Ishikawa (cell line): Measurements from ENCODE around the gene RASGRP2.
A peak's percentile ranks its signal among the peaks of the same experiment; 100 is the strongest.

Experiments used
- CEBPB ChIP-seq: IDR thresholded peaks from 2 replicates; pipeline ENCODE4 v1.6.1; 2012
- CREB1 ChIP-seq: IDR thresholded peaks from 2 replicates; pipeline ENCODE4 v1.6.1; 2012; ENCODE audit warnings: low read depth
- EGR1 ChIP-seq: IDR thresholded peaks from 2 replicates; pipeline ENCODE4 v1.6.1; 2012
- EP300 ChIP-seq: IDR thresholded peaks from 2 replicates; pipeline ENCODE4 v1.6.1; 2012; ENCODE audit warnings: borderline replicate concordance
- FOXM1 ChIP-seq: IDR thresholded peaks from 2 replicates; pipeline ENCODE4 v1.6.1; 2012; ENCODE audit warnings: low read depth, borderline replicate concordance
- MAX ChIP-seq: IDR thresholded peaks from 2 replicates; pipeline ENCODE4 v1.6.1; 2012
- NFIC ChIP-seq: IDR thresholded peaks from 2 replicates; pipeline ENCODE4 v1.6.1; 2012
- RAD21 ChIP-seq: IDR thresholded peaks from 2 replicates; pipeline ENCODE4 v1.6.1; 2012; ENCODE audit warnings: low read depth
- REST ChIP-seq: IDR thresholded peaks from 2 replicates; pipeline ENCODE4 v1.6.1; 2012; ENCODE audit warnings: low read depth, mild to moderate bottlenecking
- TAF1 ChIP-seq: IDR thresholded peaks from 2 replicates; pipeline ENCODE4 v1.6.1; 2012; ENCODE audit warnings: low read depth, mild to moderate bottlenecking
- TCF12 ChIP-seq: IDR thresholded peaks from 2 replicates; pipeline ENCODE4 v1.6.1; 2012; ENCODE audit warnings: low read depth
- TEAD4 ChIP-seq: IDR thresholded peaks from 2 replicates; pipeline ENCODE4 v1.6.1; 2012
- USF1 ChIP-seq: IDR thresholded peaks from 2 replicates; pipeline ENCODE4 v1.6.1; 2012
- YY1 ChIP-seq: IDR thresholded peaks from 2 replicates; pipeline ENCODE4 v1.6.1; 2012; ENCODE audit warnings: low read depth
- ZBTB7A ChIP-seq: IDR thresholded peaks from 2 replicates; pipeline ENCODE4 v1.6.1; 2012; ENCODE audit warnings: low read depth

The RASGRP2 gene

GRCh38 chr11:64743591-64744543, at the start of gene RASGRP2:
TSS of gene RASGRP2 (minus strand) at chr11:64744142. CDS start at chr11:64742866, 1,276 bp downstream.
- TF ChIP-seq MAX (peak; percentile 28), FOXM1 (no peak), ZBTB7A (peak; percentile 13; the same call in 1 of the 2 replicates), RAD21 (peak; percentile 56), USF1 (0 out of 2 replicates have a peak, but pooled peaks have one; percentile 11), YY1 (no peak)

DNA sequence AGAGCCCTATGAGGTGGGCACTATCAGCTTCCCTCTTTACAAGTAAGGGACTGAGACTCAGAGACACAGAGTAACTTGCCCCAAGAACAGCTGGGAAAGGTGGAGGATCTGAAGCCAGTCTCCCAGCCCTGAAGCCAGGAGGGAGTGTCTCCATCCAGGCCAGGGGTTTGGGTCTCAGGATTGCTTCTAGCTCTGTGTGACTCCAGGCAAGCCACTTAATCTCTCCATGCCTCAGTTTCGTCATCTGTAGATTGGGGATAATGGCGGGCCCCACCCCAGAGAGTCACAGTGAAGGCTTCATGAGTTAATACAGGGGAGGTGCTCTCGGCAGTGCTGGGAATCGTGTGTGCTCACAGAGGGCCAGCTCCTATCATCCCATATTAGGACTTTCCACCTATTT, 48.5 kb upstream of the RASGRP2 start:
- TF ChIP-seq NFIC (no peak), EP300 (no peak), RAD21 (no peak), EGR1 (no peak), ZBTB7A (no peak), TCF12 (no peak), USF1 (no peak), CEBPB (no peak), CREB1 (no peak), REST (no peak), TAF1 (no peak), YY1 (no peak), FOXM1 (no peak), MAX (no peak)

- TF ChIP-seq USF1 (no peak), NFIC (no peak), RAD21 (no peak), FOXM1 (no peak), REST (no peak), EP300 (no peak), CEBPB (no peak), MAX (no peak), TCF12 (no peak), TAF1 (no peak), ZBTB7A (no peak), YY1 (no peak), TEAD4 (no peak), EGR1 (no peak), CREB1 (no peak)
These were observed 47.9 kb upstream of the RASGRP2 start for GRCh38 chr11:64791781-64792291.

- TF ChIP-seq YY1 = no peak
These were observed 46.5 kb upstream of the RASGRP2 start for GRCh38 chr11:64790205-64791095.
